CD4-positive, alpha-beta T cell treated with Interleukin-17A for 4 hours (primary cell): ENCODE data around the gene UMOD.

Source experiments
- DNase-seq: peaks from one replicate; pipeline ENCODE4 v3.0.0-alpha.2; 2020; ENCODE audit warnings: mixed read lengths

The UMOD gene

GRCh38 chr16:20352615-20353014, at the start of gene UMOD:
TSS of gene UMOD (minus strand) at chr16:20352715. CDS start at chr16:20350737, 1,978 bp downstream.
- no peak for DNase-seq

DNA sequence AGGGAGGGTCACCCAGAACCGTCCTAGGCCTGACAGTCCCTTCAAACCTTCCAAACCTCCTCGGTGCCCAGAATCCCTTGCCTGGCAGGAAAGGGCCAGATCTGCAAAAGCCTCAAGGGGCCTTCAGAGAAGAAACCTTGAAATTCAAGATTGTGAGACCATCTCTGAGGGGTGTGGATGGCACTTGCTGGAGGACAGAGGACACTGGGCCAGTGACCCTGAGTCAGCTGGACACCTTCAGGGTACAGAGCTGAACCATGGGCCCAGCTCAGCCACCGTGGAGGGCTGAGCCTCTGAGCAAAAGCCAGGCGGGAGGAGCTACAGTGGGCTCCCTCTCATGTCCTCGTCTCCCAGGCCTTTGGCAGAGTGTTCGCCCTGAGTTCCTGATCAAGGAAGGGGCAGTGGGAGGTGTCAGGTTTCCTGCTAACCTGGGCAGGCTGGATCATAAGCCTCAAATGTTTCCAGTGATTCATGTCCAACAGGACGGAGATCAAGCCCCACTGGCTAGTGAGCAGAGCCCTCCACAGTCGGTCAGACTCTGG, 49.0 kb upstream of the UMOD start:
- DNase-seq: no peak

DNA sequence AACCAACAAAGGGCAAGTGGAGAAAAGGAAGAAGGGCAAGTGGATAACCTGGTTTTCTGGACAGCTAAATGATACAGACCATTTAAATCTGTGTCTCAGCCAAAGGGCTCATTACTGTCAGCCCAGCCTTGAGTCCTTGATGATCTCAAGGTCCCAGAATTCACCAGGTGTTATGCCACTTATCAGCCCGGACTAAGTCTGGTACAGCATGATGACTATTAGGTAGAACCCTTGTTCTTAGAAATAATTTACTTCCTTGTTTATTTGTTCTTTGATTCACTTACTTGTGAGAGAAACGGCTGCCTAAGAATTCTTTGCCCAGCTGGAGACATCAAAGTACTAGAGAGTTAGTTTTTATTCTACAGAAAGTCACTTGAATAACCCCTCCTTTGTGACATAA, 48.6 kb upstream of the UMOD start:
- DNase-seq: no peak

- DNase-seq: no peak
Measured at GRCh38 chr16:20399185-20399584, 46.7 kb upstream of the UMOD start.

- no peak for DNase-seq
Measured at GRCh38 chr16:20398603-20399002, 46.1 kb upstream of the UMOD start.

DNA sequence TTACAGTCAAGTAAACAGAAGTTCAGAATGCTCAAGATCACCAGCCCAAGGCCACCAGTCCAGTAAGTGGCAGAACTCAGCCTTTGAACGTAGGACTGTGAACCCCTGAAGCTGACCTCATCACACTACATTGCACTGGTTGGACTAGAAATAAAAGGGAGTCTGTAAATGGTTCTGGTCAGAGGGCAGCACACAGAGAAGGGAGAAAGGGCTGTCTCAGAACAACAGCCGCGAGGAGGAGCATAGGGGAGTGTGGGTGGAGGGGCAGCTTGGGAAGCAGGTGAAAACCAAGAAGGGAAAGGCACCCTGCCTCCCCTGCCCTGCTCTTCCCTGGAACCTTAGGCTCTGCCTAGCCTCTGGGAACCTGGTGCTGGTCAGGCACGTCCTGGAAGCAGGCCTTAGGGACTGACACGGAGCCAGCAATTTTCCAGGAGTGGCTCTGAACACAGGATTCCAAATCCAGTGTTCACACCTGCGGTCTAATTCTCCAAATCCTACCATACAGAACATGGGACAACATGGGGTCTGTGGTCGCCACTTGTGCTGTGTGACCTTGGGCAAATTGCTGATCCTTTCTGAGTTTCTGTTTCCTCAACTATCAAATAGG, 45.1 kb upstream of the UMOD start:
- DNase-seq: no peak

DNA sequence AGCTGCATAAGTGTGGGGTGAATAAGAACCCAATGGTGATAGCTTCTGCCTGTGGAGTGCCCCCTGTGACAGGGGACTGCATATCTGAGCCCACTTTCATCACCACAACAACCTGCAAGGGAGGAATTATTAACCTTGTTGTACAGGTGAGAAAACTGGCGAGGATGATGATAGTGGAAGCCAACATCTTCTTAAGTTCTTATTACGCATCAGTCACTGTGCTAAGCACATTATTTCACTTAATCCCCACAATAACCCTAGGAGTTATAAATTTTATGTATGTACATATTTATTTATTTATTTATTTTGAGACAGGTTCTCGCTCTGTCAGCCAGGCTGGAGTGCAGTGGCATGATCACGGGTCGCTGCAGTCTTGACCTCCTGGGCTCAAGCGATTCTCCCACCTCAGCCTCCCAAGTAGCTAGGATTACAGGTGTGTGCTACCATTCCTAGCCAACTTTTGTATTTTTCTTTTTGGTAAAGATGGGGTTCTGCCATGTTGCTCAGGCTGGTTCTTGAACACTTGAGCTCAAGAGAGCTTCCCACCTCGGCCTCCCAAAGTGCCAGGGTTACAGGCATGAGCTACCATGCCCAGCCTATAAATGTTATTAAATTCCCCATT, 44.4 kb upstream of the UMOD start:
- DNase-seq: no peak

DNA sequence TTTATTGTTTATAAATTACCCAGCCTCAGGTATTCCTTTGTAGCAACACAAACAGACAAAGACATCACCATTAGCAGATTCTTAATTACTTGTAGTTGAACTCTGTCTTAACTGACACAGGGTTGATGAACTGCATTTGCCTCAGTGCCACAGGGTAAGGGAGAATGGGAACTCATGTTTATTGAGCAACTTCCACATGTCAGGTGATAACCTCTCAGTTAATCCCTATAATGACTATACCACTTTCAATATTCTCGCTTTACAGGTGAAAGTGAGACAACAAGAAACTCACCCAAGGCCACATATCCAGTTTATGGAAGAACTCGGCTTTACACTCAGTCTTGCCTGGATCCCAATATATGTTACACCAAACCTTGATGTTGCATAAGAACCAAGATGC, 43.4 kb upstream of the UMOD start:
- DNase-seq: no peak

DNA sequence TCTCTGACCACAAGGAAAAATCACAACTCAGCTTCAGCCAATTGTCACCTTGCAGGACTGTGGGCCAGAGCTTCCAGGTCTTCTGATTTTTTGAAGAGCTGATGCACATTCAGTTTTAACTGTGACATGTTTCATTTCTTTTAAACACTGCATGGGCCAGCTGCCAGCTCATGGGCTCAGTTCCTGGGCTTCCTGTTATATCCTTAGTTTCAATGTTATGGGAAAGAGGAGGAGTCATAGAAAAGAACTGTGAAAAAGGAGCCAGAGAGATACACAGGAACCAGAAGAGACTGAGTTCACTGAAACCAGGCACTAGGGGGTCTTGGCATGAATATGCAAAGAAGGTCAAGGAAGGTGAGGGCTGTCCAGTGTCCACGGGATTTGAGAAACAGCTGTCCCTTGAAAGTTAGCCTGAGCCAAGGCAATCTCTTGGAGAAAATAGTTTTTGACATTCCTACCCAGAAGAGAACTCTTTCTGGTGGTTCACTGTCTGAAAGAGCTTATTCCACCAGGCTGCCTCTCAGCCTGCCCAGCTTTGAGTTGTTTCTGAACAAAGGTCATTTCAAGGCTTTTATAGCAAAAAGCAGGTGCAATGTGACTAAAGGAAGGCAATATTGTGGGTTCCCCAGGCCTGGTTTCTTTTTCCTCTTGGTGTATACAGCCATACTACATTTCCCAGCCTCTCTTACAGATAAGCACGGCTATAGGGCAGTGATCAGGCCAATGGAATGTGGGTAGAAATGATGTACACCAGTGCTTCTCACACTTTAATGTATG, 41.5 kb upstream of the UMOD start:
- DNase-seq: no peak

GRCh38 chr16:20391045-20391444, 38.5 kb upstream of the UMOD start:
- DNase-seq: no peak

- no peak for DNase-seq
Measured at GRCh38 chr16:20388854-20389253, 36.3 kb upstream of the UMOD start.

GRCh38 chr16:20387978-20388377, 35.5 kb upstream of the UMOD start:
- no peak for DNase-seq

DNA sequence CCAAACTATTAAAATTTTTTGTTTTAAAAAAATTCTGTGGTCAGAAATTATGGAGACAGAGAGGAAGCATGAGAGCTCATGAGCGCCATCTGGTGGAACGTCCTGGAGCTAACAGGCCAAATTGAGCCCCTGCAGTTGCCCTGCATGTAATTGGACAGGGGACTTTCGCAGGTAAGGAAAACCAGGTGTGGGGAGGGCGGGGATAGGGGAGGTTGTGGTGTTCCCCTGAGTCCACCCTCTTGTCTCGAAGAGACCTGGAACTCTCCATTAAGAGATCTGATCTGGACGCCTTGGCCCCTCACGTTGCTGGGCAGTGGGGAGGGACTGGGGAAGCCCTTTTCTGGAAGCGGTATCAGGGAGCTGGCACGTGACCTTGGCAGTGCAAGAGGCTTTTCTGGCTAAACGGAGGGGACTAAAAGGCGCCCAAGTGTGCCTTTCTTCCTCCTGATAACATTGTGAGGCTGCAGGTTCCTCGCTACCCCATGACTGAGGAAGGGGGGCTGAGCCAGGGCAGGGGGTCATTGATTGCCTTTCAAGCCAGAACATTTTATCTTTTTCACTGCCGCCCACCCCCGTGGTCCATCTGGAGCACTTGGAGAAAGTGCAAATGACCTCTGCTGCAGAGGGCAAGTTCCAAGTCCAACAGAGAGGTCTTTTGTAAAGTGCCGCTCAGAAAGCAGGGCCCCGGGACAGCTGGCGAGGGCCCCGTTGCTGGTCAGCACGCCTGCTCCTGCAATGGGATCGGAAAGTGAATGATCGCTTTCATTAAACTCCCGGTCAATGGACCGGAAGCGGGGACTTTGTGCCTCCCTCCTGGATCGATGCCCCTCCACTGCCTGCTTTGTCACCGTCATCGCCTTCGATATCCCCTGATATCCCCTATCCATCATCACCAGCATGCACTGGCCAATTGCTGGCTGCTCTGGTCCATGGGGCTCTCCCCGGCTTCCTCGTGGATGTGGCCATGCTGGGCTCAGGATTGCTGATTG, 33.6 kb upstream of the UMOD start:
- peak; percentile 63 for DNase-seq

DNA sequence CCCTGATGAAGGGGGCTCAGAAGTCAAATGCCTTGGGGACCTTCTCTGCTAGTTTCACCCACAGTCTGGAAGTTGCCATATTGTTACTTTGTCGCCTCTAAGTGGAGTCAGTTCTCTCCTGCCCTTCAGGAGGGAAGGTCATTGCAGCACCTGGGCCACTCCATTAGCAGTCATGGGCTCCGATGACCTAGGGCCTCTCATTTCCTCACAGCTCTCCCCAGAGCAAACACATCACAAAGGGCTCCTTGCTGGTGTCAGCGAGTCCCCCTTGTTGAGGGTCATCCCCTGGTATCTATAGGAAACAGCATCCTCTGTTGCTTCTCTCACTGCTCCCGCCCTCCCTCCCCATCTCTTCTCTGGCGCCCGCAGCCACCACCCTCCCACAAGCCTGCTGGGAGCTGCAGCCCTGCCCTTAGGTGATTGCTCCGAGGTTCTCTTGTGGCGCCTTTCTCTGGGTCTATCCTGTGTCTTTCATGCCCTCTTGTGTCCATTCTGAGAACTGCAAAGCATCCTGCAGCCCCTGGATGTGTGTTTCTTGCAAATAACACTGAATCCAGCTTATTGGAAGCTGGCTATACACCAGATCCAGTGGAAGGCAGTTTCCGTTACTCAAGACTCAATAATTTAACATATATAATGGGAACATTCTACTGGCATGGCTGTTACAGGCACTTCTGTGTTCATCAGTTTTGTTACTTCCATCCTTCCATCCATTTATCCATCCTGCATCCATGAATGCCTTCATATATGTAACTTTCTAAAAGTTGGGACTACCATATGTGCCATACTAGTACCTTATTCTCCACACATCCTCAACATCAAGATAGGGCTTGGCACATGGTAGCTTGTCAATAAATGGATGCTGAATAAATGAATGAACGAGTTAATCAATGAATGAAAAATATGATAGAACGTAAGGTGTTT, 30.9 kb upstream of the UMOD start:
- DNase-seq: peak; percentile 44

- no peak for DNase-seq
Measured at GRCh38 chr16:20382202-20382948, 29.9 kb upstream of the UMOD start.

- no peak for DNase-seq
Measured at GRCh38 chr16:20380782-20381181, 28.3 kb upstream of the UMOD start.

DNA sequence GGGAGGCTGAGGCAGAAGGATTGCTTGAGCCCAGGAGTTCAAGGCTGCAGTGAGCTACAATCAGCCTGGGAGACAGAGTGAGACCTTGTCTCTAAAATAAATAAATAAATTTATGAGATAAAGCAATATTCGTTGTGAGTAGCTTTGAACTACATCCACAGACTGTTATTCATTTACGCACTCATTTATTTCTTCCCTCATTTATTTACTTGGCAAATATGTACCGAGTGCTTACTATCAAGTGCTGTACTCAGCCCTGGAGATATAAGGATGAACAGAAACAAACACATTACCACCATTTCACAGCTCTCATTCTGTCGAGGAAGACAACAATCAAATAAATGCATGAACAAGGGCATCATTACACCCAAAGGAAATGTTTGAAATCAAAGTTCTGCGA, 24.7 kb upstream of the UMOD start:
- DNase-seq: no peak

DNA sequence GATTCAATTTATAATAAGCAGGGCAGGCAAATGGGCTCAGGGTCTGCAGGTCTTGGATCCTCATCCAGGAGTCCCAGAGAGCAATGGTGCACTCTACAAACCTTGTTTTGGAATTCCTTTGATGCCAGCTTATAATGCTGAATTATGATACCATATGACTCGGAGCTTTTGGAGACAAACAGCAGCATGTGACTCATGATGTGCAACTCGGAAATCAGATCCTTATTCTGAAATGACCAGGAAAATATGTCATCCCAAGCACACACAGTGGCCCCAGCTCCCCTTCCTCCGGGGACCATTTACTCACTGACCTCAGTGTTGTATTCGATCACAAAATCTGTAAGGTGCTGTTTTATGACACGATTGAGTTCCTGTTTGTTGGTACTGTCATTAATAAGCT, 20.2 kb upstream of the UMOD start:
- DNase-seq: no peak

GRCh38 chr16:20369452-20370054, 17.0 kb upstream of the UMOD start:
- no peak for DNase-seq

GRCh38 chr16:20364051-20364450, 11.5 kb upstream of the UMOD start:
- DNase-seq: no peak
